Measurements from ENCODE around the gene CCDC51. TPM values are rescaled to one million over a fixed set of nuclear protein-coding genes. Genes with fewer than 3 reads are reported as not detected.

The CCDC51 gene
- total and polyA plus RNA-seq, 5 donors = 8.7 to 11.5 (median 11.2) TPM

GRCh38 chr3:48412375-48413001, 27.4 kb downstream of the CCDC51 start:
- 92% methylated on average over 19 of the region's 19 CpGs for WGBS
- intact Hi-C loops (cut with DNase I) = no loop called here
- ATAC-seq = no peak
- Histone ChIP-seq H3K4me3 (ENCODE audit: low read length) (no peak overlapping the region), H3K9me3 (ENCODE audit: control insufficient read depth, low read length) (no peaks in the 10 kb centered on the region), H3K27me3 (ENCODE audit: control insufficient read depth, insufficient read depth) (no peaks in the 10 kb centered on the region), H3K27ac (ENCODE audit: low read length) (no peak overlapping the region), H3K4me1 (ENCODE audit: control insufficient read depth, insufficient read depth, low read length) (no peaks in the 10 kb centered on the region)
- peak in 2 of 3 donors; percentile 26 to 34 for DNase-seq

- H3K27me3 ChIP-seq (ENCODE audit: control insufficient read depth, insufficient read depth) = no peaks in the 10 kb centered on the region
- DNase-seq = no peak
- H3K9me3 ChIP-seq (ENCODE audit: control insufficient read depth, low read length) = no peaks in the 10 kb centered on the region
- no peak for ATAC-seq
- intact Hi-C loops (cut with DNase I) = no loop called here
- no peak overlapping the region for H3K27ac ChIP-seq (ENCODE audit: low read length)
- H3K4me1 ChIP-seq (ENCODE audit: control insufficient read depth, insufficient read depth, low read length) = no peaks in the 10 kb centered on the region
- WGBS = 92% methylated on average over 11 of the region's 11 CpGs
- H3K4me3 ChIP-seq (ENCODE audit: low read length) = no peak overlapping the region
These were observed 28.1 kb downstream of the CCDC51 start for GRCh38 chr3:48411606-48412374.

- no peak for ATAC-seq
- Histone ChIP-seq H3K27me3 (ENCODE audit: control insufficient read depth, insufficient read depth) (no peaks in the 10 kb centered on the region), H3K4me1 (ENCODE audit: control insufficient read depth, insufficient read depth, low read length) (no peaks in the 10 kb centered on the region), H3K4me3 (ENCODE audit: low read length) (no peak overlapping the region), H3K27ac (ENCODE audit: low read length) (no peak overlapping the region), H3K9me3 (ENCODE audit: control insufficient read depth, low read length) (no peaks in the 10 kb centered on the region)
- intact Hi-C loops (cut with DNase I) = no loop called here
- WGBS = 94% methylated on average over 9 of the region's 9 CpGs
- DNase-seq = peak in 1 of 3 donors; percentile 14
These were observed 28.8 kb downstream of the CCDC51 start for GRCh38 chr3:48411041-48411588.

- Histone ChIP-seq H3K27me3 (ENCODE audit: control insufficient read depth, insufficient read depth) (no peaks in the 10 kb centered on the region), H3K27ac (ENCODE audit: low read length) (no peak overlapping the region), H3K9me3 (ENCODE audit: control insufficient read depth, low read length) (no peaks in the 10 kb centered on the region), H3K4me3 (ENCODE audit: low read length) (no peak overlapping the region), H3K4me1 (ENCODE audit: control insufficient read depth, insufficient read depth, low read length) (no peaks in the 10 kb centered on the region)
- WGBS = 92% methylated on average over 16 of the region's 16 CpGs
- intact Hi-C loops (cut with DNase I) = no loop called here
- DNase-seq (peak in 2 of 3 donors; percentile 37 to 39), ATAC-seq (no peak)
These were observed 29.5 kb downstream of the CCDC51 start for GRCh38 chr3:48410205-48411040.

- no peak for ATAC-seq
- Histone ChIP-seq H3K27ac (ENCODE audit: low read length) (no peak overlapping the region), H3K4me1 (ENCODE audit: control insufficient read depth, insufficient read depth, low read length) (no peaks in the 10 kb centered on the region), H3K9me3 (ENCODE audit: control insufficient read depth, low read length) (no peaks in the 10 kb centered on the region), H3K27me3 (ENCODE audit: control insufficient read depth, insufficient read depth) (no peaks in the 10 kb centered on the region), H3K4me3 (ENCODE audit: low read length) (no peak overlapping the region)
- DNase-seq = peak in 2 of 3 donors; percentile 43 to 56
- WGBS = 92% methylated on average over 31 of the region's 31 CpGs
- intact Hi-C loops (cut with DNase I) = no loop called here
These were observed 30.4 kb downstream of the CCDC51 start for GRCh38 chr3:48409291-48410201.

GRCh38 chr3:48408823-48409281, 31.1 kb downstream of the CCDC51 start:
- no peaks in the 10 kb centered on the region for H3K4me1 ChIP-seq (ENCODE audit: control insufficient read depth, insufficient read depth, low read length)
- ATAC-seq = no peak
- no peaks in the 10 kb centered on the region for H3K27me3 ChIP-seq (ENCODE audit: control insufficient read depth, insufficient read depth)
- no peaks in the 10 kb centered on the region for H3K9me3 ChIP-seq (ENCODE audit: control insufficient read depth, low read length)
- H3K4me3 ChIP-seq (ENCODE audit: low read length) = no peak overlapping the region
- 83% methylated on average over 4 of the region's 4 CpGs for WGBS
- DNase-seq = peak in 2 of 3 donors; percentile 25 to 36
- H3K27ac ChIP-seq (ENCODE audit: low read length) = no peak overlapping the region
- intact Hi-C loops (cut with DNase I) = no loop called here

GRCh38 chr3:48407542-48408099, 32.3 kb downstream of the CCDC51 start:
- 84% methylated on average over 8 of the region's 8 CpGs for WGBS
- intact Hi-C loops (cut with DNase I) = no loop called here
- H3K27me3 ChIP-seq (ENCODE audit: control insufficient read depth, insufficient read depth) = no peaks in the 10 kb centered on the region
- DNase-seq = no peak
- no peak overlapping the region for H3K27ac ChIP-seq (ENCODE audit: low read length)
- H3K4me1 ChIP-seq (ENCODE audit: control insufficient read depth, insufficient read depth, low read length) = no peaks in the 10 kb centered on the region
- ATAC-seq = no peak
- no peaks in the 10 kb centered on the region for H3K9me3 ChIP-seq (ENCODE audit: control insufficient read depth, low read length)
- H3K4me3 ChIP-seq (ENCODE audit: low read length) = no peak overlapping the region

- no peak for DNase-seq
These were observed 33.2 kb downstream of the CCDC51 start for GRCh38 chr3:48406443-48407431.

GRCh38 chr3:48405971-48406370, 33.9 kb downstream of the CCDC51 start:
- H3K4me3 ChIP-seq (ENCODE audit: low read length) = no peak overlapping the region
- intact Hi-C loops (cut with DNase I) = no loop called here
- WGBS = 78% methylated on average over 1 of the region's 1 CpG
- no peaks in the 10 kb centered on the region for H3K4me1 ChIP-seq (ENCODE audit: control insufficient read depth, insufficient read depth, low read length)
- no peaks in the 10 kb centered on the region for H3K9me3 ChIP-seq (ENCODE audit: control insufficient read depth, low read length)
- no peak for ATAC-seq
- H3K27me3 ChIP-seq (ENCODE audit: control insufficient read depth, insufficient read depth) = no peaks in the 10 kb centered on the region
- no peak overlapping the region for H3K27ac ChIP-seq (ENCODE audit: low read length)
- DNase-seq = no peak

More at GRCh38 chr3:48406443-48407431, 33.2 kb downstream of the CCDC51 start:
- WGBS = 81% methylated on average over 18 of the region's 18 CpGs
- H3K9me3 ChIP-seq (ENCODE audit: control insufficient read depth, low read length) = no peaks in the 10 kb centered on the region
- H3K4me3 ChIP-seq (ENCODE audit: low read length) = no peak overlapping the region
- intact Hi-C loops (cut with DNase I) = no loop called here
- H3K27me3 ChIP-seq (ENCODE audit: control insufficient read depth, insufficient read depth) = no peaks in the 10 kb centered on the region
- no peak overlapping the region for H3K27ac ChIP-seq (ENCODE audit: low read length)
- H3K4me1 ChIP-seq (ENCODE audit: control insufficient read depth, insufficient read depth, low read length) = no peaks in the 10 kb centered on the region
- no peak for ATAC-seq
